ENCODE data around the gene PTPN1.

DNA sequence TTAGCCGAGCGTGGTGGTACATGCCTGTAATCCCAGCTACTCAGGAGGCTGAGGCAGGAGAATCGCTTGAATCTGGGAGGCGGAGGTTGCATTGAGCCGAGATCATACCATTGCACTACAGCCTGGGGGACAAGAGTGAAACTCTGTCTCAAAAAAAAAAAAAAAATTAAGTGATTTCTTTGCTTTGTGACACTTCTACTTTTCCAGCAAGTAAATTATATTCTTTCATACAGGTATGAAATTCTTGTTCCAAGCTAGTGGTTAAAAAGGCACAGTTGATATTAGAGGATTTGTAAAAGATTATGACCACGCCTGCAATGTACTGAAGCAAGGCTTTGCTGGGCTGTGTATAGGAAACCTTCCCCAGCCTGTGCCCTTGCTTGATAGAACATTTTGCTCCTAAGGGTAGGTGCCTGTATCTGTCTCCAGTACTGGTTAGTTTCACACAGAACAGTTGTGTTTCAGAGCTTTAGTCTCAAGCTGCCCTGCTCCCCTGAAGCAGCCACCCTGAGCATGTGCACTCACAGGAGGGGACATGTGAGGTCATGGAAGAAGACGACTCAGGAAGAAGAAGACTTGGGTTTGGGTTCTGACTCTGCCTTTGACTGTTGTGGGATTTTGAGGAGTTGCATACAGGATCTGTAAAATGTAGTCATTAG, 10.2 kb downstream of the PTPN1 start:
- TF ChIP-seq, protein P1, sequence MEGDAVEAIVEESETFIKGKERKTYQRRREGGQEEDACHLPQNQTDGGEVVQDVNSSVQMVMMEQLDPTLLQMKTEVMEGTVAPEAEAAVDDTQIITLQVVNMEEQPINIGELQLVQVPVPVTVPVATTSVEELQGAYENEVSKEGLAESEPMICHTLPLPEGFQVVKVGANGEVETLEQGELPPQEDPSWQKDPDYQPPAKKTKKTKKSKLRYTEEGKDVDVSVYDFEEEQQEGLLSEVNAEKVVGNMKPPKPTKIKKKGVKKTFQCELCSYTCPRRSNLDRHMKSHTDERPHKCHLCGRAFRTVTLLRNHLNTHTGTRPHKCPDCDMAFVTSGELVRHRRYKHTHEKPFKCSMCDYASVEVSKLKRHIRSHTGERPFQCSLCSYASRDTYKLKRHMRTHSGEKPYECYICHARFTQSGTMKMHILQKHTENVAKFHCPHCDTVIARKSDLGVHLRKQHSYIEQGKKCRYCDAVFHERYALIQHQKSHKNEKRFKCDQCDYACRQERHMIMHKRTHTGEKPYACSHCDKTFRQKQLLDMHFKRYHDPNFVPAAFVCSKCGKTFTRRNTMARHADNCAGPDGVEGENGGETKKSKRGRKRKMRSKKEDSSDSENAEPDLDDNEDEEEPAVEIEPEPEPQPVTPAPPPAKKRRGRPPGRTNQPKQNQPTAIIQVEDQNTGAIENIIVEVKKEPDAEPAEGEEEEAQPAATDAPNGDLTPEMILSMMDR (IDR thresholded peaks at IDR 0.05; ENCODE audit: extremely low read depth in 1 of 2, insufficient read depth in 1 of 2, low read depth in 1 of 2, low read length in 2 of 2) = no peak
- no peak for TF ChIP-seq POLR2AphosphoS5 (IDR thresholded peaks at IDR 0.05; ENCODE audit: insufficient read depth, low read depth, low read length)
- TF ChIP-seq POLR2A (IDR thresholded peaks at IDR 0.05; ENCODE audit: low read depth, low read length) = no peak

All from endothelial cell of umbilical vein (primary cell).